Endothelial cell (in vitro differentiated cells): ENCODE measurements around the gene CFAP46. TPM values are rescaled to one million over a fixed set of nuclear protein-coding genes. Genes with fewer than 3 reads are reported as not detected.
A peak's percentile ranks its signal among the peaks of the same experiment; 100 is the strongest.

ENCODE experiments used
- DNase-seq: peaks from one replicate; pipeline ENCODE4 v3.0.0; 2021; ENCODE audit warnings: low spot score
- H3K27ac Mint-ChIP-seq: one replicate; pipeline ENCODE4 v1.8.0; 2021; ENCODE audit warnings: mixed read lengths, inconsistent platforms; ENCODE audit not compliant: unreplicated experiment
- H3K27me3 Mint-ChIP-seq: one replicate; pipeline ENCODE4 v1.8.0; 2021; ENCODE audit warnings: mild to moderate bottlenecking, moderate library complexity, mixed read lengths, inconsistent platforms; ENCODE audit not compliant: unreplicated experiment
- H3K36me3 Mint-ChIP-seq: one replicate; pipeline ENCODE4 v1.8.0; 2021; ENCODE audit warnings: mild to moderate bottlenecking, low read depth, mixed read lengths, inconsistent platforms; ENCODE audit not compliant: unreplicated experiment
- H3K4me1 Mint-ChIP-seq: one replicate; pipeline ENCODE4 v1.8.0; 2021; ENCODE audit warnings: mild to moderate bottlenecking, mixed read lengths, inconsistent platforms; ENCODE audit not compliant: unreplicated experiment
- H3K4me3 Mint-ChIP-seq: one replicate; pipeline ENCODE4 v1.8.0; 2021; ENCODE audit warnings: mild to moderate bottlenecking, mixed read lengths, inconsistent platforms; ENCODE audit not compliant: unreplicated experiment
- H3K9me3 Mint-ChIP-seq: one replicate; pipeline ENCODE4 v1.8.0; 2021; ENCODE audit warnings: mixed read lengths, inconsistent platforms; ENCODE audit not compliant: unreplicated experiment
- CTCF ChIP-seq: fragments of 200-600 bp; sonication (generic); IDR thresholded peaks from one replicate; pipeline ENCODE4 v1.5.0; 2021; ENCODE audit warnings: antibody characterized with exemption; ENCODE audit not compliant: unreplicated experiment
- total RNA-seq: library from RNA; stranded (reverse); fragmentation: NEBNext Ultra II Directional; extraction: Animal tissue kit (Norgen Biotek cat#: 25700); gene quantifications from one replicate; pipeline ENCODE4 v1.2.1, GENCODE V29; 2021; ENCODE audit not compliant: unreplicated experiment

The CFAP46 gene
- total RNA-seq, 1 donor from 2014 or later, result 0.95 TPM

GRCh38 chr10:132878730-132879407 lies 63.5 kb downstream of the CFAP46 start:
- peaks cover 3% of the 10 kb centered on the region for H3K4me1 Mint-ChIP-seq
- no peak for TF ChIP-seq CTCF
- H3K27ac Mint-ChIP-seq, result no peak overlapping the region
- H3K27me3 Mint-ChIP-seq, result no peaks in the 10 kb centered on the region
- H3K36me3 Mint-ChIP-seq, result peaks cover 4% of the 10 kb centered on the region
- H3K9me3 Mint-ChIP-seq, result no peaks in the 10 kb centered on the region
- no peak overlapping the region for H3K4me3 Mint-ChIP-seq
- DNase-seq, result peak; percentile 12

GRCh38 chr10:132878091-132878729 lies 64.2 kb downstream of the CFAP46 start:
- no peak overlapping the region for H3K27ac Mint-ChIP-seq
- no peak overlapping the region for H3K4me3 Mint-ChIP-seq
- DNase-seq, result peak; percentile 3

GRCh38 chr10:132877473-132877872 lies 64.9 kb downstream of the CFAP46 start:
- TF ChIP-seq CTCF, result no peak
- Mint-ChIP-seq H3K27me3 (no peaks in the 10 kb centered on the region), H3K4me1 (peaks cover 3% of the 10 kb centered on the region), H3K9me3 (no peaks in the 10 kb centered on the region), H3K36me3 (peaks cover 4% of the 10 kb centered on the region), H3K27ac (no peak overlapping the region), H3K4me3 (no peak overlapping the region)
- no peak for DNase-seq

More at GRCh38 chr10:132878091-132878729, 64.2 kb downstream of the CFAP46 start:
- peaks cover 3% of the 10 kb centered on the region for H3K4me1 Mint-ChIP-seq
- H3K27me3 Mint-ChIP-seq, result no peaks in the 10 kb centered on the region
- H3K36me3 Mint-ChIP-seq, result peaks cover 4% of the 10 kb centered on the region
- no peaks in the 10 kb centered on the region for H3K9me3 Mint-ChIP-seq
- no peak for TF ChIP-seq CTCF

GRCh38 chr10:132876993-132877431 lies 65.4 kb downstream of the CFAP46 start:
- DNase-seq, result no peak
- Mint-ChIP-seq H3K4me1 (peaks cover 3% of the 10 kb centered on the region), H3K4me3 (no peak overlapping the region), H3K9me3 (no peaks in the 10 kb centered on the region), H3K27ac (no peak overlapping the region), H3K27me3 (no peaks in the 10 kb centered on the region), H3K36me3 (peaks cover 4% of the 10 kb centered on the region)
- no peak for TF ChIP-seq CTCF
